Measurements from ENCODE around the gene PIEZO1.

The PIEZO1 gene

DNA sequence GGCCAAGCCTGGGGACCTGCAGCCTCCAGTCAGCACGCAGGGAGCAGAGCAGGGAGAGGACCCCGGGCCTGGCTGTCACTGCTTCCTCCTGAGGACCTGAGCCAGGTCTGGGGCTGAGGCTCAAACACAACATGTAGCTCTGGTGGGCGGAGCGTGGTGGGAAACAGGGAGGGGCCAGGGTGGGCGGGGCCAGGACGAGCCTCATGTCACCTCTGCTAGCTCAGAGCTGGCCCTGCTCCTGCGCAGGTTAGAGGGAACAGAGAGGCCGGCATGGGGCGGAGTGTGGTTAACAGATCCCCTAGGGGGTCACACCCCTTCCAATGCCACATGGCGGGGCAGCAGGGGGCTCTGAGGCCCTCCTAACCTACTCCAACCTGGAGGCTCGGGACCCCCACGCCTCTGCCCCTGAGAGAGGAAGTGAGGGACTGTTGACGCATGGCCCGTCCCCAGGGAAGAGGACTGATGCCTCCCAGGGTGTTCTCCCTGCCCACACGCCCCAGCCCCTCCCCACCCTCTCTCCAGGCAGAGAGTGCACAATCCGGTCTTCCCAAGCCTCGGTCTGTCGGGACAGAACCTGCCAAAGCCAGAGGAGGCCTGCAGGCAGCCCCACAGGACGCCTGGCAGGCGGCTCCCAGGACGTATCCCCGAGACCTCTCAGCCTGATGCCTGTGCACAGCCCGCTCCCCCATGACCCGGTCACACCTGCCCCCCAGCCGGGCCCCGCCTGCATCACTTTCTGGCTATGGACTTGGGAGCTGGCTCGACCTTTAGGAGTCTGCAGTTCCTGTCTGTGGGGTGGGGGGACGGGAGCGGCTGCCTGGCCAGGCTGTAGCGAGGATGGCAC, 15.2 kb downstream of the PIEZO1 start:
- DNase-seq (ENCODE audit: low read depth in 2 of 2) = no peak

DNA sequence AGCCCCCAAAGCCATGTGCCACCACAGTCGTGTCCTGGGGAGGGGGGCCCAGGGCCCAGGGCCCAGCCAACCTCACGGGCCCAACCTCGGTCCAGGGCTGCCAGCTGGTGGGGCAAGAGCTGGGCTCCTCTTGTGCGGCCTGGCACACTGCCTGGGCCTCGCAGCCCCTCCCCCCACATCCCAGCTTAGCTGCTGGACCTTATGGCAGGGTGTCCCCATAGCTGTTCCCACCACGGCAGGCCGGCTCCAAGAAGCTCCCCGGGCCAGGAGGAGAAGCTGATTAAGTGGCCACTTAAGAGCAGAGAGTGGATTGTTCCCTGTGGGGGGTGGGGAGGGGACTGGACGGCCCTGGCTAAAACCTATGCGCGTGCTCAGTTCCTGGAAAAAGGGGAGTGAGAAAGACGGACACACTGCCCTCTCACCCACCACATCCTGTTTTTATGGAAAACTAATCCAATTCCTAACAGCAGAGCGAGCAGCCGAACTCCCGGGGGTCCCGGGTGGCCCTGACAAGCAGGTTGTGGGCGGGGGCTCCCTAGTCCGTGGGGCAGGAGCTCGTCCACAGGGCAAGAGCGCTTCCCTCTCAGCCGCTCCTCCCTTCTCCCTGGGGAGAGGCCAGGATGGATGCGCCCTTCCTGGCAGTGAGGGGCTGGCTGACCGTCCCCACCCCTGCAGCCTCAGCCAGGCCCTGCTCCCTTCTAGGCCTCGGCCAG, 16.8 kb downstream of the PIEZO1 start:
- no peak for DNase-seq (ENCODE audit: low read depth in 2 of 2)

DNA sequence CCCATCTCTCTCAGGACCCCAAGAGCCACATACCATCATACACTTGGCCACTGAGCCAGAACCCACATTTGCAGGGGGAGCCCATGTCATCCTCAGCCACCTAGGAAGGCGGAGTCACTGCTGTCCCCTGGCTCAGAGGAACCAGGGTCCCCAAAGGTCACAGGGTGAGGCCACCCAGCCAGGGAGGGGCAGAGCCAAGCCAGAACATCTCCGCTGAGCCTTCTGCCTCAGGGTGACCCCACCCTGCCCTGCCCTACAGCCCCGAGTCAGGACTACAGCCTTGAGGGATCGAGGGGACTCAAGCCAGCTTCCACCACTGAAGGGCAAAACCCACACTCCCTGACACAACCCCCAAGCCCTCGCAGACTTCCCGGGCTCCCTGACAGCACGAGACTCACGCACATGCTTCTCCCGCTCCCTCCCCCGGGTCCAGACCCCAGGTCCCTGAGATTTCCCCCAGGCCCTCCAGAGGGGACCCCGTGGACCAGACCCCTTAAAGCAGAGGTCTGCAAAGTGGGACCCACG, 17.4 kb downstream of the PIEZO1 start:
- no peak for DNase-seq (ENCODE audit: low read depth in 2 of 2)

DNA sequence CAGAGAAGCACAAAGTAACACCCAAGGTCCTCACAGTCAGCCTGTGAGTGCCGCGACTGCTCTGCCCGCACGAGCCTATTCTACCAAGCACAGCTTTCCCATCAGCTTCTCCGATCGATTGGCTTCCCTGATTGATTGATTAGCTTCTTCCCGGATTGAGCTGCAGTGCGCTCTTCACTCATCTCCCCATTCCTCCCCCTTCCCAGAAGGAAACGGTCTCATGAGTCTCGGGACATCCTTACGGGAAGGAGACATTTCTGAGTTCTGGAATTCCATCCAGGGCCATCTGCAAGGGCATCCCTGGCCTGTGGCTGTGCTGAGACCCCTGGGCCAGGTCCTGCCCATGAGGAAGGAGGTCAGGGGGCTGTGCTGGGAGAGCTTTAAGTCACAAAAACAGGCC, 18.0 kb downstream of the PIEZO1 start:
- no peak for DNase-seq (ENCODE audit: low read depth in 2 of 2)

GRCh38 chr16:88764913-88765349, 20.1 kb downstream of the PIEZO1 start:
- DNase-seq (ENCODE audit: low read depth in 2 of 2) = no peak

GRCh38 chr16:88764080-88764479, 20.9 kb downstream of the PIEZO1 start:
- DNase-seq (ENCODE audit: low read depth in 2 of 2) = no peak

DNA sequence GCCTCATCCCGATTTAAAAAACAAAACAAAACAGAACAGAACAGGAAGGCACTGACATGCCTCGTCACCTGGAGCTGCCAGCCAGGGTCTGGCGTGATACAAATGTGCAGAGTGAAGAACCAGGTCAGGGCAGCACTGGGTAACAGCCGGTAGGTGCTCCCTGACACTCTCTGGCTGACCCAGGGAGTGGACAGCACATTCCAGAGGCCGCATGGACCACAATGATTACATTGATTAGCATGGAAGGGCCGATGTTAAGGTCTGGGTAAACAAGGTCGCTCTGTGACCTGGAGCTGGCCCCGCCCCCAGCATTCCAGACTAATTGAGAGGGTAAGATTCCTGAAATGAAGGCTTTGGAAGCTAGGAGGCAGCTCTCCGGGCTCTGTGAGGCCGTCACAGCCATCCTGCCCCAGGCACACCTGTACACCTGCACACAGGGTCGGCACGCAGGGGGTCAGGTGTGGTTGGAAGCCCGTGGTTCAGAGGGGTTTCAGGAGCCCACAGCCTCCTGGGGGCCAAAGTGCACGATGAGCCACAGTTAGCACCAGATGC, 21.4 kb downstream of the PIEZO1 start:
- DNase-seq (ENCODE audit: low read depth in 2 of 2) = no peak

GRCh38 chr16:88762941-88763340, 22.1 kb downstream of the PIEZO1 start:
- DNase-seq (ENCODE audit: low read depth in 2 of 2) = no peak

DNA sequence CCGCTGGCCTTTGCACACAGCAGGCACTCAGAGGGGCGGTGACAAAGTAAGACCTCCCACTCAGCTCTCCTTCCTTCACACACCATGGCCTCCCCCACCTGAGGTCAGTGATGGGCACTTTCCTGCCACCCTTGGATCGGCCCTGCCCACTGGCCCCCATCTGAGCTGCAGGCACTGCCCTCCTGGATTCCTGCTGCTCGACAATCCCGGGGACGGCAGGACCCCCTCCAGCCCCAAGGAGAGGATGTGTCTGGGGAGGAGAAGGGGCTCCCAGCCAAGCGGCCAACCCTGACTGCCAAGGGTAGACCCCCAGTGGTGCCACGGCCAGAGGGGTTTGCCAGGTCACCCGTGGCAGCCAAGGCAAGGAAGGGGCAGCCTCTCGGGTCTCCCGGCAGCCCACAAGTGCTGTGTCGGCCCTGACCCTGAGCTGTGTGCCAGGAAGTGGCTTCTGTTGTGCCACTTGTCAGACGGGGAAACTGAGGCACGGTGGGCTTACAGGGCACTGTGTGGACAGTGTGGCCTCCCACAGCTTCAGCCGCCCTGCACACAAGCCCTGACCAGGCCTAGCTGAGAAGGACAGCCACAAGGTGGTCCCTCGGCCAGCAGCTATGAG, 22.7 kb downstream of the PIEZO1 start:
- DNase-seq (ENCODE audit: low read depth in 2 of 2) = no peak

DNA sequence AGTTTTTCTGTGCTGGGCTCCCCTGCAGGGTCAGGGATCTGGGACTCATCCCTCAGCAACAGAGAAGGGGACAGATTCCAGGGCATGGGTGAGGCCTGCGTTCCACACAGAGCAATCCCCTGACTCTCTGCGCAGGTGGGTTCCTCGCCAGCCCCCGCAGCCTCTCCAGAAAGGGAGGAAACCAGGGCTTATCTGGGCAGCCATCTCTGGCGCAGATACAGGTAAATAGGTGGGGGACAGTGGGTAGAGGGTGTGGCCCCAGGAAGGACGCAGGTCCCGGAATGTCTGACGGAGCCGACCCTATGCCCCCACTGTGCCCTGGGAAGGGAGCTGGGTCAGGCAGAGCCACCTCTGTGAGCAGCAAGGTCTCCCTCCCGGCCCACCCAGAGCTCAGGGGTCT, 23.2 kb downstream of the PIEZO1 start:
- DNase-seq (ENCODE audit: low read depth in 2 of 2) = no peak

DNA sequence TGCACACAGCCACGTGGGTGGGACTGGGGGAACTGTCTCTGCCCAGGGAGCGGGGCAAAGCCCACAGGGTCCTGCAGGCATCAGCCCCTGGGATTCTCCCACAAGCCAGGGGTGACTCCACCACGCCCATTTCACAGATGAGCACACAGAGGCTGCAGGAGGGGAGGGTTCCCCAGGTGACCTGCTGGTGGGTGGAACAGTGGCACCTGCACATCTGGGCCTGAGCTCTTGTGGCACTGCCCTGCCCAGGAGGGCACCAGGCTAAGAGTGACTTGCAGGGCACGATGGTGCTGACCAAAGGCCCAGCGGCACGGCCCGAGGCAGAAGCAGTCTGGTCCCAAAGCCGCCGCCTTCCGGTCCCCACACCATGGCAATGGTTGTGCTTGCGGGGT, 23.9 kb downstream of the PIEZO1 start:
- DNase-seq (ENCODE audit: low read depth in 2 of 2) = no peak

DNA sequence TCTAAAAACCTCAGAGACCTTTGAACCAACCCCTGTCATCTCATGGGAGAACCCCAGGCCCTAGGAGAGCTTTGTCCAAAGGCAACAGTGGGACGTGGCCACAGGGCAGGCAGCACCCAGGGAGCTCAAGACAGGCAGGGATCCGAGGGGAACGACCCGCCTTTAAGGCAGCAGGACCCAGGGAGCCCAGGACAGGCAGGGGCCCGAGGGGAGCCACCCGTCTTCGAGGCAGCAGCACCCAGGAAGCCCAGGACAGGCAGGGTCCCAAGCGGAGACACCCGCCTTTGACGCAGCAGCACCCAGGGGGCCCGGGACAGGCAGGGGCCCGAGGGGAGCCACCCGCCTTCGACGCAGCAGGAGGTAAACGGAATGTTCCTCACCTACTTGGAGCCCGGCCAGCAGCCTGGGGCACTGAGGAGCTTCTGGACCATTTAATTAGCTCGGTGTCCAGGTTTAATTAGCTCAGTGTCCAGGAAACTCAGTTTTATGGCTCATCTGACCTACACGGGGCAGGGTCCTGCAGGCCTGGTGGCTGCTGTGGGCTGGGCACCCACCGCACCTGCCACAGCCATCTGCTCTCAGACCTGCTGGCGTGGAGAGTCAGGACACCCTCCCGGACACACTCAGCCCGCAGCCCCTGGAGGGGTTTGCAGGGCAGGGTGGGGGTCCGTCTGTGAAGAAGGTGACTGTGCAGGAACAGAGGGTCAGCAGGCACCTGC, 24.4 kb downstream of the PIEZO1 start:
- no peak for DNase-seq (ENCODE audit: low read depth in 2 of 2)

DNA sequence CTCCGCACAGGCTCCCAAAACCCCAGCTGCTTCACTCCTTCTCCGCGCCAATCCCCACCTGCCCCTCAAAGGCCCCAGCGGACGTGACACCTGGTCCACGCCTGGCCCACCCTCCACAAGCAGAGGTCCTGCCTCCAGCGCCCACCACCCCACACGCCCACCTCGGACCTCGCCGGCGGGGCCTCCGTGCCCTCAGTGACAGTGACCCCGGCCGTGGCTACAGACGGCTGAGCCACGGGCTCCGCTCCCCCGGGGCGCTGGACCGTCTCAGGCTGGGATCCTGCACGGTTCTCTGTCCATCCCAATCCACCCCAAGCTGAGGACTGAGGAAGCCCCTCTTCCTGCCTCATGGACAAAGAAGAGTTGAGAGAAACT, 25.1 kb downstream of the PIEZO1 start:
- DNase-seq (ENCODE audit: low read depth in 2 of 2) = no peak

GRCh38 chr16:88759245-88759975, 25.6 kb downstream of the PIEZO1 start:
- no peak for DNase-seq (ENCODE audit: low read depth in 2 of 2)

DNA sequence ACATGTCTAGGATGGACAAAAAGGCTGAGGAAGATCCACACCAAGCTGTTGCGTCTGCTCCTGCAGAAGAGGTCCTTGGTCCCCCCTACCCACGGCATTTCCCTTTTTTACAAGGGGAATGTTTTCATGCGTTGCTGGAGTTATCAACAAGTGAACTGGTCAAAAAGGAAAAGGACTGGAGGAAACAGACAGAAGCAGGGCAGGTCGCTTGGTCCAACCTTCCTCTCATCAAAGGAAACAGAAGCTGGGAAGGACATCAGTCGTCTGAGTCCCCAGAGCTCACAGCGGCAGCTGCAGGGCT, 26.1 kb downstream of the PIEZO1 start:
- DNase-seq (ENCODE audit: low read depth in 2 of 2) = no peak

- DNase-seq (ENCODE audit: low read depth in 2 of 2) = no peak
Measured at GRCh38 chr16:88758227-88758943, 26.6 kb downstream of the PIEZO1 start.

DNA sequence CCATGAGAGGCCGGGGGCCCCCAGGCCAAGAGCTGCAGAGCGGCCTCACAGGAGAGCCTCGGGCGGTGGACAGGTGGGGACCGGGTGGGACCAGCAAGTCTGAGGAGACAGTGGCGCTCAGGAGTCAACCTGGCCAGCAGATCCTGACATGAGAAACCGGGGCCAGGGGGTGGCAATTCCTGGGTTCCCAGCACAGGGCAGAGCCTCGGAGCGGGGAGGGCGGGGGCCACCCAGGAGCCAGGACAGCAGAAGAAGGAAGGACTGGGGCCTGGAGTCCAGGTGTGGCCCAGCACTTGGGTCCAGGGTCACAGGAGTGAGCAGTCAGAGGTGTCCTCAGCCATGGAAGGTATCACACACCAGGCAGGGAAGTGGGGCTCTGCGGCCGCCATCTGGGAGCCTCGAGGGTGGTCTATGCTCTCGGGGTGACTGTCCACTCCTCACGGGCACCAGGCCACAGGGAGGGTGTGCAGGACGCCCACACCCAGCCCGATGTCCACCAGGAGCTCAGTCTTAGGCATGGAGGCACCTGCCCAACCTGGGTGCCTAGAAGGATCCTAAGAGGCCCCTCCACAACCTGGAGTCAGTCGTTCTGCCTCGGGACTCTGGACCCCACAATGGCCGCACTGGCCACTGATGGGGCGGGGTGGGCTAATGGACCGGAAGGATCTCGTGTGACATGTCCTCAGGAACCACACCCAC, 29.1 kb downstream of the PIEZO1 start:
- no peak for DNase-seq (ENCODE audit: low read depth in 2 of 2)

DNA sequence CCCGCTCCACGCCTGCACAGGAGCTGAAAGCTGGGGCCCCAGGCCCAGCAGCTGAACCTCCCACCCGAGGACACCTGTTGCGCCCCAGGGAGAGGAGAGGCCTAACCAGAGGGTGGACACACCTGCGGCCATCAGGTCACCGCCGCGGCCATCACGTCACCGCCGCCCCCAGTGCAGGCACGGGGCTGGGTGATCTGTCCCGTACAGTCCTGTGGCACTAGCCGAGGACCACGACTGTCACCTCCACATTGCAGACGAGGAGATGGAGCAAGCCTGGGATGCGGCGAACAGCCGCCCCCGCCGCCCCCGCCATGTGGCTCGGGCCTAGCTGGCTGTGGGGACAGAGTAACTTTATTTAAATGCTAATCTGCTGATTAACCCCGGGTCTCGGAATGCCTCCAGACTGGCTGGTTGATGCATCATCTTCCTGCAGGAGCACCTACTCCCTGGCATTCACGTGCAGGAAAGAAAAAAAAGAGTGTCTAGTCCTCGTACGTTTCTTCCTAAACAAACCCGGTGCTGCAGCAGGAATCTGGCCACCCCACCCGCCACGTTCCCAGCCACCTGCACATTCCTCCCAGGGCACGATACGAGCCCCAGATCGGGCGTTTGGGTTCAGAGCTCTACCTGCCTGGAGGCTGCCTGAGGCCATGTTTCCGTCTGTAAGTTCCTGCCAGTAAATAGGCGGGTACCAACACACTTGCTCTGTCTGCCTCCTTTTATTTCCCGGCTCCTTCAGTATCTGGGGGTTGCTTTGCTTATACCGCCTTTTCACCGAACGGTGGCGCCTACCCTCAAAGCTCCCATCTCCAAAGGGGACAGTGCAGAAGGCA, 29.9 kb downstream of the PIEZO1 start:
- DNase-seq (ENCODE audit: low read depth in 2 of 2) = no peak
